ENCODE measurements around the gene TBC1D22A. TPM values are rescaled to one million over a fixed set of nuclear protein-coding genes. Genes with fewer than 3 reads are reported as not detected.

TBC1D22A gene
- total and polyA plus RNA-seq, 9 of the 15 experiments (the other 6 are each of a cell fraction or from before 2014, with no cell fraction given): 0.20 to 11.5 (median 5.2) TPM

- H3K79me2 ChIP-seq (ENCODE audit: control insufficient read depth, insufficient read depth, low read length): no peaks in the 10 kb centered on the region
- H3K4me3 ChIP-seq: no peak overlapping the region
- no peak overlapping the region for H2AFZ ChIP-seq (ENCODE audit: low read depth, low read length)
- in situ Hi-C loops (cut with MboI) (no loop called here), intact Hi-C loops (cut with micrococcal nuclease) (no loop called here)
- WGBS (ENCODE audit: insufficient coverage, low coverage, missing lambda C conversion rate): 71% methylated on average over 6 of the region's 19 CpGs
- H4K20me1 ChIP-seq (replicated peaks; ENCODE audit: control insufficient read depth, insufficient read depth, low read length): no peaks in the 10 kb centered on the region; the same call in 1 of the 2 replicates
- TF ChIP-seq SMAD4 (CRISPR knock-in tag; conservative IDR thresholded peaks at IDR 0.05): no peak
- TF ChIP-seq NCOA2 (IDR thresholded peaks at IDR 0.05; ENCODE audit: partially characterized antibody in 2 of 2): no peak
- no peak for TF ChIP-seq ZNF445 (CRISPR knock-in tag; IDR thresholded peaks at IDR 0.05; ENCODE audit: low read depth)
- no peak for TF ChIP-seq ASH1L (IDR thresholded peaks at IDR 0.05; ENCODE audit: borderline replicate concordance, low read depth, partially characterized antibody)
- TF ChIP-seq TBL1XR1 (IDR thresholded peaks at IDR 0.05; ENCODE audit: low read length in 2 of 2): no peak
- TF ChIP-seq E2F1 (CRISPR knock-in tag; IDR thresholded peaks at IDR 0.05): no peak
- no peak for TF ChIP-seq NFXL1 (CRISPR knock-in tag; IDR thresholded peaks at IDR 0.05)
- BruUV-seq (replicated peaks): no TSS peak
- H3K4me2 ChIP-seq (ENCODE audit: insufficient read depth, low read length): no peak overlapping the region
- ATAC-seq (no peak), DNase-seq (ENCODE audit: extremely low read depth in 1 of 4, low spot score in 3 of 4) (no peak), FAIRE-seq (no peak)
- H3K9me3 ChIP-seq (replicated peaks; ENCODE audit: control insufficient read depth, insufficient read depth, low read depth, low read length): no peaks in the 10 kb centered on the region
- H3K9ac ChIP-seq (ENCODE audit: insufficient read depth in 1 of 2, low read depth in 2 of 2, low read length in 2 of 2): no peak overlapping the region
- no peak overlapping the region for H3K27ac ChIP-seq (ENCODE audit: extremely low read depth, low read depth, low read length)
- CTCF ChIA-PET (ENCODE audit: low intra/inter-chr PET ratio): no interaction called here
- no peaks in the 10 kb centered on the region for H3K4me1 ChIP-seq (replicated peaks in 1 of 2; ENCODE audit: control insufficient read depth in 2 of 2, insufficient read depth in 2 of 2, low read length in 2 of 2)
- no peaks in the 10 kb centered on the region for H3K9me1 ChIP-seq (ENCODE audit: control insufficient read depth, insufficient read depth, low read length)
- POLR2A ChIA-PET: no interaction called here
- no peaks in the 10 kb centered on the region for H3K27me3 ChIP-seq (ENCODE audit: control insufficient read depth in 2 of 2, insufficient read depth in 2 of 2, low read length in 2 of 2)
- no peaks in the 10 kb centered on the region for H3K36me3 ChIP-seq (ENCODE audit: control insufficient read depth, insufficient read depth, low read length)
These were observed 301.6 kb downstream of the TBC1D22A start for GRCh38 chr22:47064016-47064415.

Data from K562 (cell line).